Endothelial cell of umbilical vein (primary cell): ENCODE measurements around the gene C3orf38.

ENCODE experiments used
- CTCF ChIP-seq, 2 donors: IDR thresholded peaks; 1 replicate in 1 of 2; 2 replicates in 1 of 2; pipeline ENCODE4 v1.5.1; 2011; ENCODE audit warnings: low read length in 2 of 2, mild to moderate bottlenecking in 2 of 2, moderate library complexity in 2 of 2, control low read depth in 1 of 2, inconsistent platforms in 1 of 2, low read depth in 1 of 2; ENCODE audit not compliant: insufficient read depth in 1 of 2; ENCODE audit errors: extremely low read depth in 1 of 2
- EZH2 ChIP-seq: IDR thresholded peaks from 2 replicates; pipeline ENCODE4 v1.6.1; 2012; ENCODE audit warnings: borderline replicate concordance, low read depth, mild to moderate bottlenecking, moderate library complexity, low read length, inconsistent platforms; ENCODE audit not compliant: severe bottlenecking
- MAX ChIP-seq: IDR thresholded peaks from 2 replicates; pipeline ENCODE4 v1.6.1; 2011; ENCODE audit not compliant: insufficient read depth, insufficient read length
- POLR2AphosphoS5 ChIP-seq: IDR thresholded peaks from 2 replicates; pipeline ENCODE4 v1.6.1; 2012; ENCODE audit warnings: low read depth, mild to moderate bottlenecking, control low read depth, low read length, moderate library complexity; ENCODE audit not compliant: insufficient read depth

- TF ChIP-seq MAX (no peak), EZH2 (no peak), CTCF (IDR thresholded peaks at IDR 0.05; ENCODE audit: extremely low read depth in 1 of 2, insufficient read depth in 1 of 2, low read depth in 1 of 2, low read length in 2 of 2) (no peak), POLR2AphosphoS5 (no peak)
Observed at GRCh38 chr3:88189361-88189810, 39.6 kb downstream of the C3orf38 start.
